Mucosa of rectum (tissue), 2 donors: Measurements from ENCODE around the gene NRDC.

Experiments used
- H3K27ac ChIP-seq, 2 donors: one replicate each; pipeline ENCODE4 v1.7.0; 2013; ENCODE audit warnings: inconsistent platforms in 2 of 2, low read depth in 2 of 2, low read length in 2 of 2
- H3K27me3 ChIP-seq, 2 donors: one replicate each; pipeline ENCODE4 v1.7.0; 2013; ENCODE audit warnings: low read length in 2 of 2; ENCODE audit not compliant: control insufficient read depth in 2 of 2, insufficient read depth in 2 of 2
- H3K36me3 ChIP-seq, 2 donors: one replicate each; pipeline ENCODE4 v1.7.0; 2013; ENCODE audit warnings: low read length in 2 of 2; ENCODE audit not compliant: control insufficient read depth in 2 of 2, insufficient read depth in 2 of 2
- H3K4me1 ChIP-seq, 2 donors: one replicate each; pipeline ENCODE4 v1.7.0; 2013; ENCODE audit warnings: low read length in 2 of 2, mild to moderate bottlenecking in 1 of 2; ENCODE audit not compliant: control insufficient read depth in 2 of 2, insufficient read depth in 2 of 2
- H3K4me3 ChIP-seq, 2 donors: one replicate each; pipeline ENCODE4 v1.7.0; 2013; ENCODE audit warnings: low read length in 2 of 2
- H3K9ac ChIP-seq, 2 donors: one replicate each; pipeline ENCODE4 v1.7.0; 2013; ENCODE audit warnings: low read length in 2 of 2, low read depth in 1 of 2, mild to moderate bottlenecking in 1 of 2
- H3K9me3 ChIP-seq, 2 donors: one replicate each; pipeline ENCODE4 v1.7.0; 2013; ENCODE audit warnings: low read length in 2 of 2; ENCODE audit not compliant: control insufficient read depth in 2 of 2
- donor health status: healthy.
- donor health status: Normal muscosa, but diverticular disease.

Gene NRDC

GRCh38 chr1:51878616-51879336 is at the start of gene NRDC:
Gene NRDC, minus strand, starts transcription at chr1:51878727. Its CDS starts 112 bp downstream, at chr1:51878615.
- Histone ChIP-seq H3K9ac (peak within 1 kb of the TSS; percentile 92 to 100), H3K4me1 (peaks cover 12 to 13% of the 10 kb centered on the region in 2 donors), H3K36me3 (peaks cover 0 to 2% of the 10 kb centered on the region in 2 donors), H3K9me3 (no peaks in the 10 kb centered on the region), H3K27me3 (peaks cover 0 to 3% of the 10 kb centered on the region in 2 donors), H3K4me3 (peak within 1 kb of the TSS; percentile 90 to 93), H3K27ac (peak within 1 kb of the TSS; percentile 95 to 98)

- H3K4me3 ChIP-seq: no peak overlapping the region
- H3K36me3 ChIP-seq: no peaks in the 10 kb centered on the region
- H3K9ac ChIP-seq: no peak overlapping the region
- no peaks in the 10 kb centered on the region for H3K4me1 ChIP-seq
- no peaks in the 10 kb centered on the region for H3K9me3 ChIP-seq
- no peak overlapping the region for H3K27ac ChIP-seq
- peaks cover 0 to 13% of the 10 kb centered on the region in 2 donors for H3K27me3 ChIP-seq
Observed at GRCh38 chr1:51927029-51927428, 48.5 kb upstream of the NRDC start.

- H3K4me3 ChIP-seq: no peak overlapping the region
- peaks cover 0 to 13% of the 10 kb centered on the region in 2 donors for H3K27me3 ChIP-seq
- H3K36me3 ChIP-seq: no peaks in the 10 kb centered on the region
- H3K9ac ChIP-seq: no peak overlapping the region
- no peaks in the 10 kb centered on the region for H3K4me1 ChIP-seq
- no peak overlapping the region for H3K27ac ChIP-seq
- no peaks in the 10 kb centered on the region for H3K9me3 ChIP-seq
Observed at GRCh38 chr1:51926171-51926812, 47.8 kb upstream of the NRDC start.

GRCh38 chr1:51924455-51924854 is 45.9 kb upstream of the NRDC start:
- Histone ChIP-seq H3K9ac (no peak overlapping the region), H3K27me3 (peaks cover 3 to 13% of the 10 kb centered on the region in 2 donors), H3K9me3 (no peaks in the 10 kb centered on the region), H3K27ac (no peak overlapping the region), H3K36me3 (no peaks in the 10 kb centered on the region), H3K4me3 (no peak overlapping the region), H3K4me1 (no peaks in the 10 kb centered on the region)

GRCh38 chr1:51922040-51922439 is 43.5 kb upstream of the NRDC start:
- Histone ChIP-seq H3K9ac (no peak overlapping the region), H3K4me1 (no peaks in the 10 kb centered on the region), H3K4me3 (no peak overlapping the region), H3K36me3 (no peaks in the 10 kb centered on the region), H3K9me3 (no peaks in the 10 kb centered on the region), H3K27ac (no peak overlapping the region), H3K27me3 (peaks cover 4 to 16% of the 10 kb centered on the region in 2 donors)

- Histone ChIP-seq H3K4me1 (no peaks in the 10 kb centered on the region), H3K27ac (no peak overlapping the region), H3K36me3 (no peaks in the 10 kb centered on the region), H3K9ac (no peak overlapping the region), H3K4me3 (no peak overlapping the region), H3K27me3 (peaks cover 4 to 14% of the 10 kb centered on the region in 2 donors), H3K9me3 (no peaks in the 10 kb centered on the region)
Observed at GRCh38 chr1:51920130-51920529, 41.6 kb upstream of the NRDC start.

GRCh38 chr1:51919684-51920083 is 41.2 kb upstream of the NRDC start:
- Histone ChIP-seq H3K9ac (no peak overlapping the region), H3K4me1 (no peaks in the 10 kb centered on the region), H3K27me3 (peaks cover 4 to 14% of the 10 kb centered on the region in 2 donors), H3K36me3 (no peaks in the 10 kb centered on the region), H3K27ac (no peak overlapping the region), H3K9me3 (no peaks in the 10 kb centered on the region), H3K4me3 (no peak overlapping the region)

- H3K4me3 ChIP-seq: no peak overlapping the region
- no peaks in the 10 kb centered on the region for H3K4me1 ChIP-seq
- H3K36me3 ChIP-seq: no peaks in the 10 kb centered on the region
- no peaks in the 10 kb centered on the region for H3K9me3 ChIP-seq
- H3K27ac ChIP-seq: no peak overlapping the region
- no peak overlapping the region for H3K9ac ChIP-seq
- peaks cover 4 to 6% of the 10 kb centered on the region in 2 donors for H3K27me3 ChIP-seq
Observed at GRCh38 chr1:51916587-51917405, 38.3 kb upstream of the NRDC start.

GRCh38 chr1:51915951-51916350 is 37.4 kb upstream of the NRDC start:
- Histone ChIP-seq H3K27ac (no peak overlapping the region), H3K36me3 (no peaks in the 10 kb centered on the region), H3K4me1 (no peaks in the 10 kb centered on the region), H3K27me3 (peaks cover 4 to 6% of the 10 kb centered on the region in 2 donors), H3K4me3 (no peak overlapping the region), H3K9ac (no peak overlapping the region), H3K9me3 (no peaks in the 10 kb centered on the region)

- Histone ChIP-seq H3K27ac (no peak overlapping the region), H3K4me1 (no peaks in the 10 kb centered on the region), H3K36me3 (no peaks in the 10 kb centered on the region), H3K27me3 (peaks cover 2 to 3% of the 10 kb centered on the region in 2 donors), H3K9ac (no peak overlapping the region), H3K9me3 (no peaks in the 10 kb centered on the region), H3K4me3 (no peak overlapping the region)
Observed at GRCh38 chr1:51912881-51913280, 34.4 kb upstream of the NRDC start.
